ENCODE measurements around the gene BCAS3. TPM values are rescaled to one million over a fixed set of nuclear protein-coding genes. Genes with fewer than 3 reads are reported as not detected.
"Not testable (repeated sequence)": the region's sequence is repeated elsewhere in the genome, so short reads cannot be mapped to it uniquely, and the experiment has no call there.

The BCAS3 gene
- total RNA-seq, 4 donors from 2014 or later = 41.0 to 81.4 (median 45.6) TPM

- Histone ChIP-seq H3K4me1 (peaks cover 10% of the 10 kb centered on the region), H3K27me3 (no peaks in the 10 kb centered on the region), H3K9me3 (no peaks in the 10 kb centered on the region), H3K36me3 (no peaks in the 10 kb centered on the region), H3K4me3 (no peak overlapping the region), H3K27ac (no peak overlapping the region)
- 84% methylated on average over 5 of the region's 5 CpGs for WGBS
- DNase-seq (ENCODE audit: low spot score in 2 of 2) = no peak
- TF ChIP-seq POLR2A (IDR thresholded peaks at IDR 0.05) (no peak), CTCF (IDR thresholded peaks at IDR 0.05) (peak in 1 of 2 donors; percentile 6)
These were observed 563.3 kb downstream of the BCAS3 start for GRCh38 chr17:61240851-61241468.

GRCh38 chr17:61244988-61245387, 567.3 kb downstream of the BCAS3 start:
- H3K27ac ChIP-seq; H3K4me3 ChIP-seq; H3K27me3 ChIP-seq; H3K36me3 ChIP-seq; DNase-seq (ENCODE audit: low spot score in 2 of 2); H3K4me1 ChIP-seq; H3K9me3 ChIP-seq: not testable (repeated sequence)
- WGBS = 88% methylated on average over 8 of the region's 8 CpGs

GRCh38 chr17:61245706-61246135, 568.1 kb downstream of the BCAS3 start:
- 90% methylated on average over 3 of the region's 3 CpGs for WGBS
- Histone ChIP-seq H3K4me3 (no peak overlapping the region), H3K36me3 (no peaks in the 10 kb centered on the region), H3K4me1 (no peaks in the 10 kb centered on the region), H3K27me3 (no peaks in the 10 kb centered on the region), H3K27ac (no peak overlapping the region), H3K9me3 (no peaks in the 10 kb centered on the region)
- no peak for TF ChIP-seq POLR2A (IDR thresholded peaks at IDR 0.05)
- TF ChIP-seq EP300 (IDR thresholded peaks at IDR 0.05) = no peak
- no peak for TF ChIP-seq CTCF (IDR thresholded peaks at IDR 0.05)
- TF ChIP-seq POLR2AphosphoS5 (IDR thresholded peaks at IDR 0.05) = no peak
- no peak for DNase-seq (ENCODE audit: low spot score in 2 of 2)

- no peaks in the 10 kb centered on the region for H3K27me3 ChIP-seq
- H3K9me3 ChIP-seq = no peaks in the 10 kb centered on the region
- TF ChIP-seq POLR2AphosphoS5 (IDR thresholded peaks at IDR 0.05) (no peak), POLR2A (IDR thresholded peaks at IDR 0.05) (no peak), EP300 (IDR thresholded peaks at IDR 0.05) (no peak), CTCF (IDR thresholded peaks at IDR 0.05) (no peak)
- H3K4me3 ChIP-seq = no peak overlapping the region
- no peak overlapping the region for H3K27ac ChIP-seq
- no peaks in the 10 kb centered on the region for H3K4me1 ChIP-seq
- DNase-seq (ENCODE audit: low spot score in 2 of 2) = no peak
- H3K36me3 ChIP-seq = no peaks in the 10 kb centered on the region
- WGBS = 71% methylated on average over 3 of the region's 3 CpGs
These were observed 569.8 kb downstream of the BCAS3 start for GRCh38 chr17:61247439-61247838.

- Histone ChIP-seq H3K27me3 (no peaks in the 10 kb centered on the region), H3K4me1 (no peaks in the 10 kb centered on the region)
These were observed 570.7 kb downstream of the BCAS3 start for GRCh38 chr17:61248399-61248798.

More at GRCh38 chr17:61248399-61248798, 570.7 kb downstream of the BCAS3 start:
- H3K36me3 ChIP-seq = no peaks in the 10 kb centered on the region
- no peak for DNase-seq (ENCODE audit: low spot score in 2 of 2)
- no peak overlapping the region for H3K4me3 ChIP-seq
- no peak for TF ChIP-seq EP300 (IDR thresholded peaks at IDR 0.05)
- TF ChIP-seq CTCF (IDR thresholded peaks at IDR 0.05) = no peak
- TF ChIP-seq POLR2AphosphoS5 (IDR thresholded peaks at IDR 0.05) = no peak
- TF ChIP-seq POLR2A (IDR thresholded peaks at IDR 0.05) = no peak
- no peak overlapping the region for H3K27ac ChIP-seq
- no peaks in the 10 kb centered on the region for H3K9me3 ChIP-seq
- 93% methylated on average over 2 of the region's 2 CpGs for WGBS
